ENCODE results near the gene NCOA7. TPM values are rescaled to one million over a fixed set of nuclear protein-coding genes. Genes with fewer than 3 reads are reported as not detected.

NCOA7 gene
- total and polyA plus RNA-seq, 2 of the 8 experiments (the other 6 are each of a cell fraction or from before 2014, with no cell fraction given), result 2.6 to 10.7 TPM

- ChIA-PET POLR2A (ENCODE audit: partially characterized antibody) (interaction anchor here (1.3 kb wide), 1 partner anchor 10 kb away, joined by 3 read pairs; no protein-coding TSS in a partner anchor), CTCF (ENCODE audit: partially characterized antibody) (interaction anchor here (0.7 to 3.0 kb wide), 6 partner anchors 17 to 498 kb away, joined by 3 to 13 read pairs (median 5); partner anchors contain the start of gene NCOA7)
- Histone ChIP-seq H3K4me3 (ENCODE audit: extremely low read depth in 1 of 4, insufficient read depth in 2 of 4, low read depth in 3 of 4, low read length in 4 of 4) (no peak overlapping the region), H3K4me1 (replicated peaks in 1 of 4; ENCODE audit: control insufficient read depth in 3 of 4, insufficient read depth in 4 of 4, low read length in 3 of 4) (no peaks in the 10 kb centered on the region), H2BK12ac (ENCODE audit: low read depth, low read length) (no peak overlapping the region), H2AK5ac (ENCODE audit: low read depth, low read length) (no peak overlapping the region), H3K79me2 (ENCODE audit: control insufficient read depth in 1 of 2, insufficient read depth in 2 of 2, low read length in 2 of 2) (no peaks in the 10 kb centered on the region), H3K23ac (ENCODE audit: insufficient read length) (no peak overlapping the region), H3K56ac (replicated peaks; ENCODE audit: insufficient read length, low read depth, low read length) (no peak overlapping the region), H4K8ac (ENCODE audit: extremely low read depth, insufficient read depth, low read length) (no peak overlapping the region), H3K27ac (ENCODE audit: low read depth, low read length) (no peak overlapping the region), H3K27me3 (replicated peaks in 1 of 4; ENCODE audit: control insufficient read depth in 3 of 4, extremely low read depth in 1 of 4, insufficient read depth in 3 of 4, low read length in 3 of 4) (no peaks in the 10 kb centered on the region), H2BK15ac (ENCODE audit: low read length) (no peak overlapping the region), H3K4ac (replicated peaks; ENCODE audit: insufficient read length, low read depth, low read length) (no peak overlapping the region), H4K20me1 (replicated peaks in 1 of 2; ENCODE audit: control insufficient read depth in 1 of 2, insufficient read depth in 2 of 2, low read length in 2 of 2) (no peaks in the 10 kb centered on the region), H3K14ac (ENCODE audit: insufficient read length) (no peak overlapping the region), H4K91ac (replicated peaks; ENCODE audit: insufficient read length, low read length) (no peak overlapping the region), H2BK120ac (replicated peaks; ENCODE audit: low read depth, low read length) (no peak overlapping the region), H3K36me3 (ENCODE audit: control insufficient read depth in 2 of 4, insufficient read depth in 4 of 4, low read length in 3 of 4) (no peaks in the 10 kb centered on the region), H3K18ac (ENCODE audit: extremely low read depth, low read length) (no peak overlapping the region), H2AFZ (ENCODE audit: low read length) (no peak overlapping the region), H3K79me1 (ENCODE audit: low read depth, low read length) (peaks cover 3% of the 10 kb centered on the region; the same call in 1 of the 2 replicates), H3K4me2 (ENCODE audit: insufficient read depth in 1 of 2, low read depth in 2 of 2, low read length in 2 of 2) (no peak overlapping the region), H2BK20ac (ENCODE audit: low read length) (no peak overlapping the region), H3K23me2 (ENCODE audit: low read depth, low read length) (no peaks in the 10 kb centered on the region), H4K5ac (ENCODE audit: insufficient read length, low read depth, low read length) (no peak overlapping the region), H2BK5ac (ENCODE audit: low read depth, low read length) (no peak overlapping the region), H3K9me3 (ENCODE audit: insufficient read depth in 2 of 2, low read depth in 1 of 2, low read length in 1 of 2) (no peaks in the 10 kb centered on the region), H3K9ac (replicated peaks in 1 of 4; ENCODE audit: extremely low read depth in 1 of 4, low read depth in 3 of 4, low read length in 3 of 4) (no peak overlapping the region)
- WGBS, 2 experiments (ENCODE audit: extremely low coverage in 1 of 2, insufficient coverage in 1 of 2, insufficient read length in 1 of 2, insufficient replicate concordance in 2 of 2, low coverage in 1 of 2, low lambda C conversion rate in 2 of 2, missing lambda C conversion rate in 1 of 2), result 96% methylated on average over 1 of the region's 1 CpG; no CpG with 5 or more reads in 1 of the 2 experiments
- DNase-seq (ENCODE audit: low read depth in 1 of 2, low spot score in 2 of 2) (no peak), FAIRE-seq (no peak)
- TF ChIP-seq KDM5A (IDR thresholded peaks at IDR 0.05; ENCODE audit: low read length), result no peak
Measured at GRCh38 chr6:125810445-125810844, 19.7 kb downstream of the NCOA7 start.
